Loucy (cell line): ENCODE results near the gene PRPH.

Experiments used
- H2AFZ ChIP-seq: fragments of 200-600 bp; sonication (generic); 2 replicates; pipeline ENCODE4 v1.6.0; 2016; ENCODE audit warnings: antibody characterized with exemption, mild to moderate bottlenecking, low read length, moderate library complexity
- H3F3A ChIP-seq: fragments of 200-600 bp; 2 replicates; pipeline ENCODE4 v1.6.0; 2016; ENCODE audit warnings: antibody characterized with exemption, low read depth, mild to moderate bottlenecking
- H3K27me3 ChIP-seq: fragments of 200-600 bp; sonication (generic); 2 replicates; pipeline ENCODE4 v1.6.1; 2014; ENCODE audit warnings: low read length, mild to moderate bottlenecking; ENCODE audit not compliant: insufficient read depth, poor library complexity, severe bottlenecking
- H3K36me3 ChIP-seq: fragments of 200-600 bp; sonication (generic); 2 replicates; pipeline ENCODE4 v1.6.1; 2016; ENCODE audit warnings: low read length; ENCODE audit not compliant: insufficient read depth
- H3K4me1 ChIP-seq: fragments of 200-600 bp; sonication (generic); 2 replicates; pipeline ENCODE4 v1.5.1; 2014; ENCODE audit warnings: low read length, mild to moderate bottlenecking; ENCODE audit not compliant: insufficient read depth, poor library complexity, severe bottlenecking
- H3K4me2 ChIP-seq: fragments of 200-600 bp; sonication (generic); 2 replicates; pipeline ENCODE4 v1.6.0; 2014; ENCODE audit warnings: antibody characterized with exemption, low read length, low read depth, mild to moderate bottlenecking; ENCODE audit not compliant: poor library complexity, severe bottlenecking
- H3K4me3 ChIP-seq: fragments of 200-600 bp; sonication (generic); 2 replicates; pipeline ENCODE4 v1.5.1; 2014; ENCODE audit warnings: low read length, mild to moderate bottlenecking, mixed read lengths; ENCODE audit not compliant: poor library complexity, severe bottlenecking
- H3K79me2 ChIP-seq: fragments of 200-600 bp; sonication (generic); 2 replicates; pipeline ENCODE4 v1.6.1; 2014; ENCODE audit warnings: low read length; ENCODE audit not compliant: insufficient read depth
- H3K9ac ChIP-seq: fragments of 200-600 bp; sonication (generic); 2 replicates; pipeline ENCODE4 v1.6.0; 2014; ENCODE audit warnings: mild to moderate bottlenecking, low read depth, low read length, moderate library complexity; ENCODE audit not compliant: poor library complexity, severe bottlenecking
- H3K9me2 ChIP-seq: fragments of 200-600 bp; sonication (generic); replicated peaks from 2 replicates; pipeline ENCODE4 v1.6.1; 2016; ENCODE audit warnings: low read depth, low read length, mixed read lengths
- H3K9me3 ChIP-seq: fragments of 200-600 bp; sonication (generic); 2 replicates; pipeline ENCODE4 v1.6.1; 2014; ENCODE audit warnings: mild to moderate bottlenecking, antibody characterized with exemption, low read length, low read depth; ENCODE audit not compliant: insufficient read depth
- H4K20me1 ChIP-seq: fragments of 200-600 bp; sonication (generic); 2 replicates; pipeline ENCODE4 v1.6.0; 2014; ENCODE audit warnings: antibody characterized with exemption, low read length, mild to moderate bottlenecking; ENCODE audit not compliant: insufficient read depth, poor library complexity, severe bottlenecking
- CTCF ChIP-seq: fragments of 200-600 bp; sonication (generic); conservative IDR thresholded peaks from 2 replicates; pipeline ENCODE4 v1.5.1; 2014; ENCODE audit warnings: mild to moderate bottlenecking, antibody characterized with exemption, low read length
- EZH2phosphoT487 ChIP-seq: fragments of 200-600 bp; IDR thresholded peaks from 2 replicates; pipeline ENCODE4 v1.6.1; 2018; ENCODE audit warnings: antibody characterized with exemption, mild to moderate bottlenecking, moderate library complexity, borderline replicate concordance

The PRPH gene

GRCh38 chr12:49339464-49339861, 44.5 kb downstream of the PRPH start:
- Histone ChIP-seq H3K27me3 (no peaks in the 10 kb centered on the region), H4K20me1 (no peaks in the 10 kb centered on the region), H3K4me1 (peaks cover 14% of the 10 kb centered on the region), H3K4me3 (no peak overlapping the region), H3K4me2 (no peak overlapping the region), H3K36me3 (no peaks in the 10 kb centered on the region), H3F3A (no peaks in the 10 kb centered on the region), H3K79me2 (no peaks in the 10 kb centered on the region), H3K9me2 (no peaks in the 10 kb centered on the region), H3K9ac (no peak overlapping the region), H3K9me3 (no peaks in the 10 kb centered on the region), H2AFZ (no peak overlapping the region)
- TF ChIP-seq CTCF (no peak), EZH2phosphoT487 (no peak)

DNA sequence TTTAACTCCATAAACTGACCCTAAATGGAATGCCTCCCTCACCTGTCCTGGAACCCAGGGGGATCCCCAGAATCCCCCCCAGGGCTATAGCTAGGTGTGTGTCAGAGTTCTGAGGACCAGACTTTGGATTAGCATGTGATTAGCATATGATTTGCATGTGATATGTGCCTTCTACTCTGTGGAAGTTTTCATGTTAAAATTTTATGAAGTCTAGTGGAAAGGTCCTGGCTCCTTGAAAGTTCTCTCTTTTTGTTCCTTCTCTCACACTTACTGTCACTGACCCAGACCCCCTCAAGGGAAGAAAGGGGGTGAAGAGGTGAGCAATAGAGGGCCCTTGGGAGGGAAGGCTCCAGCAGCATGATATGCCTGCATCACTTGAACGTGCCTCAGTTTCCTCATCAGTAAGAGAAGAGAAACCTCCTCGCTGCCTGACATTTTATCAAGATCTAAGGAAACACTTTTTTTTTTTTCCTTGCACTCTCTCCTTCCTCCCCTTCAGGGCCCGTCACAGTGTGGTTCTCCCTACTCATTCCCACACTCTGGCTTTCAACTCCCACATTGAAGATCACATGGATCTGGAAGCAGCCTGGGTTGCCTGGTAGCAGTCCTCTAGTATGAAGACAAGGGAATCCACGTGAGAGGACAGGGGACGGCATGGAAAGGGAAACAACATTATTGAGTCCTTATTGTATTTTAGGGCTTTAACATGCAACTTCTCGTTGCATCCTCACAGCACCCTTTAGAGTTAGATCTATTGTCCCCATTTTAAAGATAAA, 45.3 kb downstream of the PRPH start:
- H3K27me3 ChIP-seq = no peaks in the 10 kb centered on the region
- TF ChIP-seq EZH2phosphoT487 (no peak), CTCF (no peak)
- no peaks in the 10 kb centered on the region for H3K9me2 ChIP-seq
- H4K20me1 ChIP-seq = no peaks in the 10 kb centered on the region
- H3K4me3 ChIP-seq = no peak overlapping the region
- no peaks in the 10 kb centered on the region for H3F3A ChIP-seq
- no peaks in the 10 kb centered on the region for H3K79me2 ChIP-seq
- no peaks in the 10 kb centered on the region for H3K36me3 ChIP-seq
- H3K9ac ChIP-seq = no peak overlapping the region
- H3K4me2 ChIP-seq = no peak overlapping the region
- no peak overlapping the region for H2AFZ ChIP-seq
- H3K4me1 ChIP-seq = peaks cover 14% of the 10 kb centered on the region
- H3K9me3 ChIP-seq = no peaks in the 10 kb centered on the region

- no peaks in the 10 kb centered on the region for H3K27me3 ChIP-seq
- H3K9me3 ChIP-seq = no peaks in the 10 kb centered on the region
- no peak overlapping the region for H3K9ac ChIP-seq
- no peaks in the 10 kb centered on the region for H4K20me1 ChIP-seq
- peaks cover 14% of the 10 kb centered on the region for H3K4me1 ChIP-seq
- H3K4me3 ChIP-seq = no peak overlapping the region
- no peak overlapping the region for H3K4me2 ChIP-seq
- TF ChIP-seq EZH2phosphoT487 (no peak), CTCF (no peak)
- H3K36me3 ChIP-seq = no peaks in the 10 kb centered on the region
- H3K79me2 ChIP-seq = no peaks in the 10 kb centered on the region
- H2AFZ ChIP-seq = no peak overlapping the region
- H3F3A ChIP-seq = no peaks in the 10 kb centered on the region
- H3K9me2 ChIP-seq = no peaks in the 10 kb centered on the region
Measured at GRCh38 chr12:49340971-49341776, 46.2 kb downstream of the PRPH start.
